Tibial nerve (tissue), 4 donors: ENCODE data around the gene NUP54. TPM values are rescaled to one million over a fixed set of nuclear protein-coding genes. Genes with fewer than 3 reads are reported as not detected.
A peak's percentile ranks its signal among the peaks of the same experiment; 100 is the strongest.

ENCODE experiments used
- DNase-seq, 2 donors: peaks; one replicate each; pipeline ENCODE4 v3.0.0-alpha.2; 2019; ENCODE audit warnings: low spot score in 2 of 2
- H3K27ac ChIP-seq, 4 donors: fragments of 200-600 bp; sonication (generic) in 3 of 4; one replicate each; pipeline ENCODE4 v1.5.1; 2017 to 2019; ENCODE audit warnings: mild to moderate bottlenecking in 1 of 4
- H3K27me3 ChIP-seq, 2 donors: fragments of 200-600 bp; sonication (generic) in 1 of 2; one replicate each; pipeline versions ENCODE4 v1.5.1 to v1.6.0; 2017 to 2019
- H3K36me3 ChIP-seq, 3 donors: fragments of 200-600 bp; sonication (generic); one replicate each; pipeline ENCODE4 v1.5.1; 2018 to 2019
- H3K4me1 ChIP-seq, 4 donors: fragments of 200-600 bp; sonication (generic) in 3 of 4; one replicate each; pipeline ENCODE4 v1.5.1; 2017 to 2019
- H3K4me3 ChIP-seq, 4 donors: fragments of 200-600 bp; sonication (generic) in 3 of 4; one replicate each; pipeline ENCODE4 v1.5.1; 2017 to 2019; ENCODE audit warnings: mild to moderate bottlenecking in 1 of 4, moderate library complexity in 1 of 4
- H3K9me3 ChIP-seq, 4 donors: fragments of 200-600 bp; sonication (generic) in 3 of 4; one replicate each; pipeline ENCODE4 v1.5.1; 2017 to 2019
- EP300 ChIP-seq, 2 donors: sonication (generic); formaldehyde crosslinking; IDR thresholded peaks; one replicate each; pipeline ENCODE4 v1.6.1; 2017; ENCODE audit warnings: antibody characterized with exemption in 2 of 2, mild to moderate bottlenecking in 1 of 2
- POLR2A ChIP-seq, 2 donors: fragments of 450-650 bp; IDR thresholded peaks; one replicate each; pipeline ENCODE4 v1.6.1; 2017; ENCODE audit warnings: antibody characterized with exemption in 2 of 2, mild to moderate bottlenecking in 2 of 2, moderate library complexity in 2 of 2
- WGBS, 2 donors: methylation state at CpG; one replicate each; pipeline ENCODE4 v1.1.5; 2018; 5-methylcytosine and 5-hydroxymethylcytosine counted together
- total RNA-seq, 4 donors: library from RNA; depleted of rRNA; stranded (reverse); fragments of >200 nt; gene quantifications; one replicate each; pipeline ENCODE4 v1.1.0, GENCODE V29; 2016
- TF ChIP-seq, protein P1 (sequence below), 5 experiments: fragments of 200-600 bp in 3 of 5; fragments of 450-650 bp in 2 of 5; sonication (generic) in 3 of 5; IDR thresholded peaks; one replicate each; pipeline ENCODE4 v1.5.1; 2016 to 2019; ENCODE audit warnings: antibody characterized with exemption in 5 of 5, mild to moderate bottlenecking in 3 of 5, moderate library complexity in 2 of 5

Gene NUP54
- total RNA-seq, 4 donors from 2014 or later, result 27.5 to 39.6 (median 31.8) TPM

DNA sequence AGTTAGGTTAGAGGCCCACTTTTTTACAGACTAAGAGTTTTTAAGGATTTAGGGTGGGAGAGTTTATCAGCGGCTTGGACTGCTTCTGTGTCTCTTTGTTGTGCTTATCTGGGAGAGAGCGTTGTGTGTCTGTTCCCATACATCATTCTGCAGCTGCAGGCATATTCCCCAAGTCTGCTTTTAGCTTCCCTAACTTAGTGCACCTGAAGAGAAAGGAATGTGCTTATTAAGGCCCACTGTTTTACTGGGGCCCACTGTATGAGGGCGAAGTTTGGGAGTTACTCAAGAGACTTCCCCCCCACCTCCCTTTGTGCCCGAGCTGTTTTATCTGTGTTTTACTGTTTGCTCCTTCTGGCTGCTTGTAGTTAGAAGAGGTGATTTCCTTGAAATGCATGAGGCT lies 41.8 kb downstream of the NUP54 start:
- no peak for DNase-seq
- no peak for TF ChIP-seq EP300 (IDR thresholded peaks at IDR 0.05)
- TF ChIP-seq, protein P1, sequence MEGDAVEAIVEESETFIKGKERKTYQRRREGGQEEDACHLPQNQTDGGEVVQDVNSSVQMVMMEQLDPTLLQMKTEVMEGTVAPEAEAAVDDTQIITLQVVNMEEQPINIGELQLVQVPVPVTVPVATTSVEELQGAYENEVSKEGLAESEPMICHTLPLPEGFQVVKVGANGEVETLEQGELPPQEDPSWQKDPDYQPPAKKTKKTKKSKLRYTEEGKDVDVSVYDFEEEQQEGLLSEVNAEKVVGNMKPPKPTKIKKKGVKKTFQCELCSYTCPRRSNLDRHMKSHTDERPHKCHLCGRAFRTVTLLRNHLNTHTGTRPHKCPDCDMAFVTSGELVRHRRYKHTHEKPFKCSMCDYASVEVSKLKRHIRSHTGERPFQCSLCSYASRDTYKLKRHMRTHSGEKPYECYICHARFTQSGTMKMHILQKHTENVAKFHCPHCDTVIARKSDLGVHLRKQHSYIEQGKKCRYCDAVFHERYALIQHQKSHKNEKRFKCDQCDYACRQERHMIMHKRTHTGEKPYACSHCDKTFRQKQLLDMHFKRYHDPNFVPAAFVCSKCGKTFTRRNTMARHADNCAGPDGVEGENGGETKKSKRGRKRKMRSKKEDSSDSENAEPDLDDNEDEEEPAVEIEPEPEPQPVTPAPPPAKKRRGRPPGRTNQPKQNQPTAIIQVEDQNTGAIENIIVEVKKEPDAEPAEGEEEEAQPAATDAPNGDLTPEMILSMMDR (IDR thresholded peaks at IDR 0.05), result no peak
- TF ChIP-seq POLR2A (IDR thresholded peaks at IDR 0.05), result no peak
- Histone ChIP-seq H3K4me3 (no peak overlapping the region), H3K9me3 (no peaks in the 10 kb centered on the region), H3K36me3 (no peaks in the 10 kb centered on the region), H3K27ac (no peak overlapping the region), H3K27me3 (no peaks in the 10 kb centered on the region), H3K4me1 (no peaks in the 10 kb centered on the region)
- whole genome bisulfite sequencing, 2 donors, result 69 to 71% methylated on average over 4 of the region's 4 CpGs

DNA sequence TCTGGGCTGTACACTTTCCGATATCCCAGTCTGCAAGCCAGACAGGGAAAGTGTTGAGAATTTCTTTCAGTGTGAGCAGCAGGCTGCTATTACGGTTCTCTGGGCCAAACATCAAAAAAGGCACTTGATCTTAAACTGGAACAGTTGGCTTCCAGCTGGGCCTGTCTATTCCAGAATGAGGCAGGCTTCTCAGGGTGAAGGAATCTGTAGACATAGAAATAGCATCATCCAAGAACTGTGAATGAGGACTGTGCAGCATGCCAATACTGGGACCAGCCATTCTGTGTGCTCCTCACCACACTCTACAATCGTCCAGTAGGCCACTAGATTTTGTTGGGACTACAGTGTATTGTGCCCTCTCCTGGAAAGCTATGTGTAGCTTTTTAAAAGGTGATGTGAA lies 42.5 kb downstream of the NUP54 start:
- H3K36me3 ChIP-seq, result no peaks in the 10 kb centered on the region
- TF ChIP-seq, protein P1 (IDR thresholded peaks at IDR 0.05), result no peak
- H3K4me3 ChIP-seq, result no peak overlapping the region
- no peaks in the 10 kb centered on the region for H3K4me1 ChIP-seq
- 60 to 68% methylated on average over 3 of the region's 3 CpGs for WGBS, 2 donors
- no peaks in the 10 kb centered on the region for H3K27me3 ChIP-seq
- no peak for DNase-seq
- H3K27ac ChIP-seq, result no peak overlapping the region
- H3K9me3 ChIP-seq, result no peaks in the 10 kb centered on the region

DNA sequence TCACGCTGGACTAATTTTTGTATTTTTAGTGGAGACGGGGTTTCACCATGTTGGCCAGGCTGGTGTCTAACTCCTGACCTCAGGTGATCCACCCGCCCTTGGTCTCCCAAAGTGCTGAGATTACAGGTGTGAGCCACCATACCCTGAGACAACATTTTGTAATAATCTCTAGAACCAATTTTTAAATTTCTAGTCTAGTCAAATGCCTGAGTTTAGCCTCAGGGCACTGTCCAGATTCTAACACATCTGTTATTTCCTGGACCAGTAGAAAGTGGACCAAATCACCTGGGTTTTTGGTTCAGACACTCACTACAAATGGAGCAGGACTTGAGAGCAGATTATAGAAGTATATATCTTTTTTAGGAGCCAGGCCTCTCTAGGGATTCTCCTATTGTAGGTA lies 52.1 kb downstream of the NUP54 start:
- Histone ChIP-seq H3K27ac (no peak overlapping the region), H3K27me3 (no peaks in the 10 kb centered on the region), H3K36me3 (no peaks in the 10 kb centered on the region), H3K4me3 (no peak overlapping the region), H3K4me1 (peaks cover 0 to under 1% (median 0%) of the 10 kb centered on the region in 4 donors), H3K9me3 (no peaks in the 10 kb centered on the region)
- DNase-seq, result no peak
- TF ChIP-seq POLR2A (IDR thresholded peaks at IDR 0.05) (no peak), EP300 (IDR thresholded peaks at IDR 0.05) (no peak)
- TF ChIP-seq, protein P1 (IDR thresholded peaks at IDR 0.05), result no peak
- 92 to 93% methylated on average over 3 of the region's 3 CpGs for WGBS, 2 donors

DNA sequence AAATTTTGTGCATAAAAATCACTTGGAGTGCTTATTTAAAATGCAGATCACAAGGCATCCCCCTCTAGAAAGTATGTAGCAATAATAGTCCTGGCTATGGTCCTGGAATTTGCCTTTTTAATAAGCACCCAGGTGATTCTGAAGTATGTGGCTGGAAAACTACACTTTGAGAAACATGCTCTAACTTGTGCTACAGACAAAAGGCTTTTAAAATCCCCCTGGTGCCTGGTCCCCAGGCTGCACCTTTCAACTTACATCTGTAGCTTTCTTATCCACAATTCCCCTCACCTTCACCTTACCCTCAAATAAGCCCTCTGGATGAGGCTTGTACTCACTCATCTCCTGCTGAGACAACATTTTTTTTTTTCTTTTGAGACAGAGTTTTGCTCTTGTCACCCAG lies 52.6 kb downstream of the NUP54 start:
- no peaks in the 10 kb centered on the region for H3K27me3 ChIP-seq
- no peak for TF ChIP-seq POLR2A (IDR thresholded peaks at IDR 0.05)
- TF ChIP-seq, protein P1 (IDR thresholded peaks at IDR 0.05), result no peak
- TF ChIP-seq EP300 (IDR thresholded peaks at IDR 0.05), result no peak
- H3K4me3 ChIP-seq, result no peak overlapping the region
- H3K4me1 ChIP-seq, result peaks cover 0 to 6% (median 2%) of the 10 kb centered on the region in 4 donors
- H3K9me3 ChIP-seq, result no peaks in the 10 kb centered on the region
- H3K27ac ChIP-seq, result no peak overlapping the region
- no peaks in the 10 kb centered on the region for H3K36me3 ChIP-seq
- DNase-seq, result no peak

DNA sequence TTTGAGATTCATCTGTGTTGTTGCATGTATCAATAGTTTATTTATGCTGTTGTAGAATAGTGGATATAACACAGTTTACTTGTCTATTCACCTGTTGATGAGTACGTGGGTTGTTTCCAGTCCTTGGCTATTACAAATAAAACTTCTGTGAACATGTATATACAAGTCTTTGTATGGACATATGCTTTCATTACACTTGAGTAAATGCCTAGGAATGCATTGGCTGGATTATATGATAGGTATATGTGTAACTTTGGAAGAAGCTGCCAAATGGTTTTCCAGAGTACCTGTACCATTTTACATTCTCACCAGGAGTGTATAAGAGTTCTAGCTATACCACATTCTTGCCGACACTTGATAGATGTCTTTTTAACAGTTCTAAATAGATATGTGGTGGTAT lies 57.1 kb downstream of the NUP54 start:
- Histone ChIP-seq H3K4me1 (peaks cover 0 to 25% (median 6%) of the 10 kb centered on the region in 4 donors), H3K9me3 (no peaks in the 10 kb centered on the region), H3K27ac (peak overlapping the region in 1 of 4 donors; percentile 74), H3K4me3 (no peak overlapping the region), H3K36me3 (no peaks in the 10 kb centered on the region), H3K27me3 (no peaks in the 10 kb centered on the region)
- TF ChIP-seq, protein P1 (IDR thresholded peaks at IDR 0.05), result no peak
- TF ChIP-seq EP300 (IDR thresholded peaks at IDR 0.05), result no peak
- TF ChIP-seq POLR2A (IDR thresholded peaks at IDR 0.05), result no peak
- no peak for DNase-seq
- WGBS, 2 donors, result 73 to 81% methylated on average over 2 of the region's 2 CpGs
